HEK293 (cell line): Measurements from ENCODE around the gene NMNAT1.
"Not testable (repeated sequence)": the region's sequence is repeated elsewhere in the genome, so short reads cannot be mapped to it uniquely, and the experiment has no call there.

ENCODE experiments used
- CTCF ChIA-PET: fragments of 350-600 bp; formaldehyde crosslinking; extraction: SDS; loops from one replicate; lab custom pipeline; 2021; ENCODE audit warnings: antibody characterized with exemption; lab: Yijun Ruan, JAX
- POLR2A ChIA-PET: fragments of 300-600 bp; formaldehyde crosslinking; extraction: SDS; loops from one replicate; lab custom pipeline; 2020; ENCODE audit warnings: antibody characterized with exemption, inconsistent platforms; lab: Yijun Ruan, JAX
- H3K27ac ChIP-seq: fragments of 200-500 bp; sonication (Bioruptor generic); 2 replicates; pipeline ENCODE4 v1.5.1; 2014; ENCODE audit warnings: low read depth, low read length, control low read depth, inconsistent platforms; ENCODE audit errors: extremely low read depth
- H3K36me3 ChIP-seq, 2 experiments: fragments of 200-500 bp in 1 of 2; sonication (Bioruptor generic) in 1 of 2; 1 replicate in 1 of 2; 2 replicates in 1 of 2; pipeline ENCODE4 v1.5.1; 2014 to 2017; ENCODE audit warnings: inconsistent platforms in 2 of 2, low read length in 2 of 2; ENCODE audit not compliant: control insufficient read depth in 2 of 2, insufficient read depth in 1 of 2
- H3K4me1 ChIP-seq: fragments of 200-500 bp; sonication (Bioruptor generic); 2 replicates; pipeline ENCODE4 v1.5.1; 2014; ENCODE audit warnings: mild to moderate bottlenecking, low read length, inconsistent platforms; ENCODE audit not compliant: control insufficient read depth, insufficient read depth
- H3K4me3 ChIP-seq: 2 replicates; pipeline ENCODE4 v1.5.1; 2011; ENCODE audit warnings: low read depth, mild to moderate bottlenecking, control low read depth, low read length, moderate library complexity
- H3K9me3 ChIP-seq: fragments of 200-500 bp; sonication (Bioruptor generic); 2 replicates; pipeline ENCODE4 v1.5.1; 2014; ENCODE audit warnings: low read depth, low read length, inconsistent platforms; ENCODE audit not compliant: control insufficient read depth, insufficient read depth
- BCL11A ChIP-seq: fragments of 450-650 bp; formaldehyde crosslinking; IDR thresholded peaks from 2 replicates; pipeline ENCODE4 v1.5.1; 2016; ENCODE audit warnings: low read depth, missing biosample characterization, missing genetic modification characterization
- CTCF ChIP-seq: fragments of 450-650 bp; formaldehyde crosslinking; IDR thresholded peaks from 2 replicates; pipeline ENCODE4 v1.5.1; 2016; ENCODE audit warnings: missing biosample characterization, missing genetic modification characterization
- KLF8 ChIP-seq: fragments of 450-650 bp; formaldehyde crosslinking; IDR thresholded peaks from 2 replicates; pipeline ENCODE4 v1.5.1; 2016; ENCODE audit warnings: missing biosample characterization, missing genetic modification characterization
- MZF1 ChIP-seq: fragments of 450-650 bp; formaldehyde crosslinking; IDR thresholded peaks from 2 replicates; pipeline ENCODE4 v1.5.1; 2017; ENCODE audit warnings: missing biosample characterization, missing genetic modification characterization, borderline replicate concordance
- REST ChIP-seq: fragments of 450-650 bp; formaldehyde crosslinking; IDR thresholded peaks from 2 replicates; pipeline ENCODE4 v1.5.1; 2016; ENCODE audit warnings: missing biosample characterization, missing genetic modification characterization
- YY2 ChIP-seq: fragments of 450-650 bp; formaldehyde crosslinking; IDR thresholded peaks from 2 replicates; pipeline ENCODE4 v1.5.1; 2016; ENCODE audit warnings: missing biosample characterization, missing genetic modification characterization
- ZBTB20 ChIP-seq: fragments of 450-650 bp; formaldehyde crosslinking; IDR thresholded peaks from 2 replicates; pipeline ENCODE4 v1.5.1; 2016; ENCODE audit warnings: missing biosample characterization, missing genetic modification characterization
- ZBTB44 ChIP-seq: fragments of 450-650 bp; IDR thresholded peaks from 2 replicates; pipeline ENCODE4 v1.5.1; 2018; ENCODE audit warnings: missing biosample characterization, mild to moderate bottlenecking, missing genetic modification characterization
- ZBTB8A ChIP-seq: fragments of 450-650 bp; formaldehyde crosslinking; IDR thresholded peaks from 2 replicates; pipeline ENCODE4 v1.5.1; 2016; ENCODE audit warnings: missing biosample characterization, missing genetic modification characterization
- ZNF214 ChIP-seq: fragments of 450-650 bp; formaldehyde crosslinking; IDR thresholded peaks from 2 replicates; pipeline ENCODE4 v1.5.1; 2017; ENCODE audit warnings: missing biosample characterization, mild to moderate bottlenecking, missing genetic modification characterization, borderline replicate concordance
- ZNF239 ChIP-seq: fragments of 450-650 bp; formaldehyde crosslinking; IDR thresholded peaks from 2 replicates; pipeline ENCODE4 v1.5.1; 2016; ENCODE audit warnings: missing biosample characterization, missing genetic modification characterization
- ZNF510 ChIP-seq: fragments of 450-650 bp; formaldehyde crosslinking; IDR thresholded peaks from 2 replicates; pipeline ENCODE4 v1.5.1; 2018; ENCODE audit warnings: mild to moderate bottlenecking, missing genetic modification characterization, missing biosample characterization; ENCODE audit not compliant: insufficient replicate concordance
- ZNF530 ChIP-seq: fragments of 450-650 bp; formaldehyde crosslinking; IDR thresholded peaks from 2 replicates; pipeline ENCODE4 v1.5.1; 2016; ENCODE audit warnings: low read depth, missing biosample characterization, missing genetic modification characterization
- ZNF610 ChIP-seq: fragments of 450-650 bp; formaldehyde crosslinking; IDR thresholded peaks from 2 replicates; pipeline ENCODE4 v1.5.1; 2016; ENCODE audit warnings: missing biosample characterization, missing genetic modification characterization, borderline replicate concordance
- ZNF629 ChIP-seq: fragments of 450-650 bp; formaldehyde crosslinking; IDR thresholded peaks from 2 replicates; pipeline ENCODE4 v1.5.1; 2017; ENCODE audit warnings: missing biosample characterization, missing genetic modification characterization
- ZNF660 ChIP-seq: fragments of 450-650 bp; IDR thresholded peaks from 2 replicates; pipeline ENCODE4 v1.5.1; 2018; ENCODE audit warnings: missing biosample characterization, mild to moderate bottlenecking, missing genetic modification characterization
- ZNF785 ChIP-seq: fragments of 450-650 bp; formaldehyde crosslinking; IDR thresholded peaks from 2 replicates; pipeline ENCODE4 v1.5.1; 2016; ENCODE audit warnings: missing biosample characterization, missing genetic modification characterization
- ZNF791 ChIP-seq: fragments of 450-650 bp; formaldehyde crosslinking; IDR thresholded peaks from 2 replicates; pipeline ENCODE4 v1.5.1; 2016; ENCODE audit warnings: missing biosample characterization, missing genetic modification characterization
- ZNF837 ChIP-seq: fragments of 450-650 bp; formaldehyde crosslinking; IDR thresholded peaks from 2 replicates; pipeline ENCODE4 v1.5.1; 2016; ENCODE audit warnings: missing biosample characterization, missing genetic modification characterization

The NMNAT1 gene

GRCh38 chr1:10019561-10019960 lies 76.3 kb downstream of the NMNAT1 start:
- no peak overlapping the region for H3K4me3 ChIP-seq
- ChIA-PET POLR2A (no interaction called here), CTCF (interaction anchor here (0.5 to 0.7 kb wide), 2 partner anchors 14 to 188 kb away, joined by 3 to 4 read pairs; no protein-coding TSS in a partner anchor)
- H3K4me1 ChIP-seq, result no peaks in the 10 kb centered on the region
- H3K27ac ChIP-seq, result no peak overlapping the region
- H3K36me3 ChIP-seq, result no peaks in the 10 kb centered on the region
- no peaks in the 10 kb centered on the region for H3K9me3 ChIP-seq
- TF ChIP-seq ZNF214 (no peak), BCL11A (tag by site-specific recombination) (no peak), CTCF (tag by site-specific recombination) (no peak)

GRCh38 chr1:10020086-10020485 lies 76.8 kb downstream of the NMNAT1 start:
- POLR2A ChIA-PET, result no interaction called here
- CTCF ChIA-PET, result interaction anchor here (0.5 to 0.7 kb wide), 2 partner anchors 13 to 189 kb away, joined by 3 to 4 read pairs; no protein-coding TSS in a partner anchor
- TF ChIP-seq ZBTB20, result no peak
- TF ChIP-seq ZBTB44, result no peak
- TF ChIP-seq ZNF239, result no peak
- no peak for TF ChIP-seq ZNF629 (tag by site-specific recombination)

GRCh38 chr1:10020678-10021077 lies 77.4 kb downstream of the NMNAT1 start:
- POLR2A ChIA-PET, H3K27ac ChIP-seq, H3K36me3 ChIP-seq, H3K4me3 ChIP-seq, H3K9me3 ChIP-seq, H3K4me1 ChIP-seq: not testable (repeated sequence)
- CTCF ChIA-PET, result interaction anchor here (0.6 kb wide), 1 partner anchor 279 kb away, joined by 5 read pairs; no protein-coding TSS in a partner anchor

More at GRCh38 chr1:10020086-10020485, 76.8 kb downstream of the NMNAT1 start:
- no peaks in the 10 kb centered on the region for H3K9me3 ChIP-seq
- no peak overlapping the region for H3K27ac ChIP-seq
- no peaks in the 10 kb centered on the region for H3K4me1 ChIP-seq
- H3K4me3 ChIP-seq, result no peak overlapping the region
- H3K36me3 ChIP-seq, result no peaks in the 10 kb centered on the region

- H3K4me1 ChIP-seq, H3K9me3 ChIP-seq, POLR2A ChIA-PET, H3K4me3 ChIP-seq, CTCF ChIA-PET, H3K27ac ChIP-seq, H3K36me3 ChIP-seq: not testable (repeated sequence)
These were observed 78.7 kb downstream of the NMNAT1 start for GRCh38 chr1:10021992-10022391.

- Histone ChIP-seq H3K36me3 (no peaks in the 10 kb centered on the region), H3K4me1 (no peaks in the 10 kb centered on the region), H3K27ac (no peak overlapping the region), H3K4me3 (no peak overlapping the region), H3K9me3 (no peaks in the 10 kb centered on the region)
- CTCF ChIA-PET, result no interaction called here
- POLR2A ChIA-PET, result no interaction called here
- TF ChIP-seq MZF1 (tag by site-specific recombination) (no peak), ZNF530 (tag by site-specific recombination) (no peak), ZBTB8A (tag by site-specific recombination) (no peak), ZNF510 (tag by site-specific recombination) (no peak), ZNF660 (tag by site-specific recombination) (no peak), ZNF610 (tag by site-specific recombination) (no peak), ZNF785 (tag by site-specific recombination) (no peak), YY2 (tag by site-specific recombination) (no peak), ZNF837 (tag by site-specific recombination) (no peak), ZNF791 (no peak), KLF8 (tag by site-specific recombination) (no peak), REST (tag by site-specific recombination) (no peak), ZNF629 (tag by site-specific recombination) (no peak)
These were observed 79.4 kb downstream of the NMNAT1 start for GRCh38 chr1:10022656-10023055.
